ENCODE results near the gene NBAS.

NBAS gene

DNA sequence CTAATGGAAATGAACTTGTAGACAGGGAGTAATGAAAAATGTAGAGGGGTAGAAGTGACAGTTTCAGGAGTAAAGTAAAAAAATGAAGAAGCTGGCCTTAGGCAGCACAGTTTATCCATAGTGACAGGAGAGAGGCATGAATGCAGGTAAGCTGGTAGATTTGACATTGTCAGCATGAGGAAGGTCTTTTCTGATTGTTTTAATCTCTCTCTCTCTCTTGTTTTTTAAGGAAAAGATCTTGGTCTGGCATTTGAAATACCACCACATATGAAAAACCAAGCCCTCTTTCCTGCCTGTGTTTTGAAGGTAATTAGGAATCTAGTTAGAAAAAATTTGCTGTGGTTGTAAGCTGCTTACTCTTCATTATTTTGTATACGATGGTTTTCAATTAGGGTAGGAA, 44.6 kb upstream of the NBAS start:
- WGBS (ENCODE audit: insufficient coverage), result no CpG with 5 or more reads among the region's 1 CpG
- Histone ChIP-seq H3K36me3 (ENCODE audit: control insufficient read depth in 4 of 4, insufficient read depth in 4 of 4, low read length in 3 of 4) (peaks cover 44 to 99% (median 78%) of the 10 kb centered on the region in 4 experiments), H3K27me3 (replicated peaks in 2 of 5; ENCODE audit: control insufficient read depth in 4 of 5, insufficient read depth in 5 of 5, low read length in 4 of 5) (no peaks in the 10 kb centered on the region), H3K4me1 (ENCODE audit: control extremely low read depth in 1 of 4, control insufficient read depth in 4 of 4, insufficient read depth in 4 of 4, low read length in 3 of 4) (no peaks in the 10 kb centered on the region), H3K9me3 (ENCODE audit: control extremely low read depth in 1 of 5, control insufficient read depth in 4 of 5, insufficient read depth in 2 of 5, low read depth in 1 of 5, low read length in 4 of 5) (no peaks in the 10 kb centered on the region), H3K27ac (ENCODE audit: insufficient read depth in 1 of 2, low read depth in 1 of 2, low read length in 2 of 2, poor library complexity in 1 of 2, severe bottlenecking in 2 of 2) (no peak overlapping the region), H3K4me3 (ENCODE audit: control insufficient read depth in 1 of 7, extremely low read depth in 1 of 7, insufficient read depth in 4 of 7, low read depth in 2 of 7, low read length in 6 of 7) (no peak overlapping the region)
- ChIA-PET CTCF (no interaction called here), POLR2A (no interaction called here)
- DNase-seq, result no peak

DNA sequence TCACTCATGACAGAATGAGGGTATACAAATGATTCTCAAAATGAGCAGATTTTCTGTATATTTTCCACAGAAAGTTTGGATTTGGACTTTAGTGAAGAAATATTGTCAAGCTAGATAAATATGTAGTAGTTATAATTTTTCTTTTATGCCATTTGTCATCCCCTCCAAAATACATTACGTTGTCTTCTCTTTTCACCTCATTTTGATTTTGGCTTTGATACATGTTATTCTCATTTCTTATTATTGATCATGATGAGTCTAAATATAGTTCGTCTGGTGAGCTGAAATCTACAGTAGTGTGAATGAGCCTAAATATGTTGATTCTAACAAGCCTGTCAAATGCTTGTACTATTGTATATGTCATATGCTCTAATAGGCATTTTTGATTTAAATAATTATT, 42.8 kb upstream of the NBAS start:
- no peak overlapping the region for H3K27ac ChIP-seq (ENCODE audit: insufficient read depth in 1 of 2, low read depth in 1 of 2, low read length in 2 of 2, poor library complexity in 1 of 2, severe bottlenecking in 2 of 2)
- DNase-seq, result no peak
- H3K36me3 ChIP-seq (ENCODE audit: control insufficient read depth in 4 of 4, insufficient read depth in 4 of 4, low read length in 3 of 4), result peaks cover 45 to 96% (median 72%) of the 10 kb centered on the region in 4 experiments
- no peak overlapping the region for H3K4me3 ChIP-seq (ENCODE audit: control insufficient read depth in 1 of 7, extremely low read depth in 1 of 7, insufficient read depth in 4 of 7, low read depth in 2 of 7, low read length in 6 of 7)
- no peaks in the 10 kb centered on the region for H3K9me3 ChIP-seq (ENCODE audit: control extremely low read depth in 1 of 5, control insufficient read depth in 4 of 5, insufficient read depth in 2 of 5, low read depth in 1 of 5, low read length in 4 of 5)
- ChIA-PET CTCF (interaction anchor here (1.7 kb wide), 1 partner anchor 8 kb away, joined by 3 read pairs; no protein-coding TSS in a partner anchor), POLR2A (interaction anchor here (0.7 kb wide), 1 partner anchor 1239 kb away, joined by 3 read pairs; no protein-coding TSS in a partner anchor)
- no peaks in the 10 kb centered on the region for H3K4me1 ChIP-seq (ENCODE audit: control extremely low read depth in 1 of 4, control insufficient read depth in 4 of 4, insufficient read depth in 4 of 4, low read length in 3 of 4)
- WGBS (ENCODE audit: insufficient coverage), result no CpG with 5 or more reads among the region's 2 CpGs
- no peaks in the 10 kb centered on the region for H3K27me3 ChIP-seq (replicated peaks in 2 of 5; ENCODE audit: control insufficient read depth in 4 of 5, insufficient read depth in 5 of 5, low read length in 4 of 5)

DNA sequence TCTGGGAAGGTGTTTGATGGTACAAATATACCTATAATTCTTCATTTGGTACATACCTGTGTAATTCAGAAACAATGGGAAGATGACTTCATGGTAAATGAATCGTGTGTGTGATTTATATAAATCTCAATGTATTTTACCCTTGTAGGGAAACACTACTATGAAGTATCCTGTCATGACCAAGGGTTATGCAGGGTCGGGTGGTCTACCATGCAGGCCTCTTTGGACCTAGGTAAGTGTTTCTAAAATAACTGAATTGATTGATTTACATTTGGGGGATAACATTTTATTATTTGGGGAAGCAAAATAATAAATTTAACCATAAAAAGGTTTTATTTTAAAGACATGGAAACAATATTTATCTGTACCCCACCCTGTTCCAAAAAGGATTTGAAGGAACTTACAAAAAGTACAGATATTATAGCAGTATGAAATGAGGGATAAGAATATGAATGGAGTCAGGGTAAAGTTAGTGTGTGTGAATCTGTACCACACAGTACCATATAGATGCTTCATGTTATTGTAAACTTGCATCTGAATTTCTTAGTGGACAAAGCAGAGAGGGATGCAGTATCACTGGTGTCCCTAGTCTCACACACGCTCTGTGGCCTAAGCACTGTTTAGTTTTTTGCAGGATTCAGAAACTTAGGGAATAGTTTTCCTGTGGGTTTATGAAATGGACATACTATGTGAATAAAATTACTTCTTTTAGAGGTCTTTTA, 42.1 kb upstream of the NBAS start:
- CTCF ChIA-PET, result no interaction called here
- no CpG with 5 or more reads among the region's 3 CpGs for WGBS (ENCODE audit: insufficient coverage)
- no peaks in the 10 kb centered on the region for H3K27me3 ChIP-seq (replicated peaks in 2 of 5; ENCODE audit: control insufficient read depth in 4 of 5, insufficient read depth in 5 of 5, low read length in 4 of 5)
- no peaks in the 10 kb centered on the region for H3K9me3 ChIP-seq (ENCODE audit: control extremely low read depth in 1 of 5, control insufficient read depth in 4 of 5, insufficient read depth in 2 of 5, low read depth in 1 of 5, low read length in 4 of 5)
- H3K4me1 ChIP-seq (ENCODE audit: control extremely low read depth in 1 of 4, control insufficient read depth in 4 of 4, insufficient read depth in 4 of 4, low read length in 3 of 4), result no peaks in the 10 kb centered on the region
- H3K27ac ChIP-seq (ENCODE audit: insufficient read depth in 1 of 2, low read depth in 1 of 2, low read length in 2 of 2, poor library complexity in 1 of 2, severe bottlenecking in 2 of 2), result no peak overlapping the region
- no peak for DNase-seq
- H3K4me3 ChIP-seq (ENCODE audit: control insufficient read depth in 1 of 7, extremely low read depth in 1 of 7, insufficient read depth in 4 of 7, low read depth in 2 of 7, low read length in 6 of 7), result no peak overlapping the region
- POLR2A ChIA-PET, result no interaction called here
- peaks cover 47 to 94% (median 71%) of the 10 kb centered on the region in 4 experiments for H3K36me3 ChIP-seq (ENCODE audit: control insufficient read depth in 4 of 4, insufficient read depth in 4 of 4, low read length in 3 of 4)

DNA sequence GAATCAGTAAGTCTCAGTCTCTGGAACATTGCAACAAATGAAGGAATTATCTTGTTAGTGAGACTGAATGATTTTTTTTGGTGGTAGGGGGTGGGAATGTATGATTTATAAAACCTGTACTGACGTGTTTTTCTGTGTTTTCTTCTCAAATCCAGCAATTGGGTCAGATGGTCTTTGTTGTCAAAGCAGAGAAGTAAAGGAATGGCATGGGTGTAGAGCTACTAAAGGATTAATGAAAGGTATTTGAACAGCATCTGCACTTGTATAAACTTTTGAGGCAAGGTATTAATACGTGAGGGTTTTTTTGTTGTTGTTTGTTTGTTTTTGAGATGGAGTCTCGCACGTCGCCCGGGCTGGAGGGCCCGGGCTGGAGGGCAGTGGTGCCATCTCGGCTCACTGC, 41.3 kb upstream of the NBAS start:
- ChIA-PET POLR2A (no interaction called here), CTCF (no interaction called here)
- H3K27me3 ChIP-seq (replicated peaks in 2 of 5; ENCODE audit: control insufficient read depth in 4 of 5, insufficient read depth in 5 of 5, low read length in 4 of 5), result no peaks in the 10 kb centered on the region
- H3K4me3 ChIP-seq (ENCODE audit: control insufficient read depth in 1 of 7, extremely low read depth in 1 of 7, insufficient read depth in 4 of 7, low read depth in 2 of 7, low read length in 6 of 7), result no peak overlapping the region
- 99% methylated on average over 8 of the region's 8 CpGs for WGBS (ENCODE audit: insufficient coverage)
- H3K9me3 ChIP-seq (ENCODE audit: control extremely low read depth in 1 of 5, control insufficient read depth in 4 of 5, insufficient read depth in 2 of 5, low read depth in 1 of 5, low read length in 4 of 5), result no peaks in the 10 kb centered on the region
- peaks cover 44 to 92% (median 68%) of the 10 kb centered on the region in 4 experiments for H3K36me3 ChIP-seq (ENCODE audit: control insufficient read depth in 4 of 4, insufficient read depth in 4 of 4, low read length in 3 of 4)
- no peaks in the 10 kb centered on the region for H3K4me1 ChIP-seq (ENCODE audit: control extremely low read depth in 1 of 4, control insufficient read depth in 4 of 4, insufficient read depth in 4 of 4, low read length in 3 of 4)
- H3K27ac ChIP-seq (ENCODE audit: insufficient read depth in 1 of 2, low read depth in 1 of 2, low read length in 2 of 2, poor library complexity in 1 of 2, severe bottlenecking in 2 of 2), result no peak overlapping the region
- DNase-seq, result no peak

DNA sequence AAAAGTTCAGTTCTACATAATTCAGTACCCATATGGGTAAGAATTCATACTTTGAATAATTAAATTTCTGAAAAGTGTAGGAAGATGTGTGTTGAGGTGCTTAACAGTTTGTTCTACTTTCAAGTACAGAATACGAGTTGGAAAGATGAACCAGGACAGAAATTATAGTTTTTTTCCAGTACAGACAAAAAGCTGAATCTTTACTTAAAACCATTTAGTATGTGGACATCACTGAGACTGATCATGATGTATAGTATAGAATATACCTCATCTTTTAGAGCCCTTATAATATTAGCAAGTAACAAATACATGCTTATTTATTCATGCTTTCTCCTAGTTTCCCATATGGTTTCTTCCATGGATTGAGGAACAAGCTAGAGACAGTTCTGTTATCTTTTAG, 40.5 kb upstream of the NBAS start:
- H3K27me3 ChIP-seq (replicated peaks in 2 of 5; ENCODE audit: control insufficient read depth in 4 of 5, insufficient read depth in 5 of 5, low read length in 4 of 5), result no peaks in the 10 kb centered on the region
- CTCF ChIA-PET, result no interaction called here
- no peak overlapping the region for H3K27ac ChIP-seq (ENCODE audit: insufficient read depth in 1 of 2, low read depth in 1 of 2, low read length in 2 of 2, poor library complexity in 1 of 2, severe bottlenecking in 2 of 2)
- POLR2A ChIA-PET, result interaction anchor here (0.6 kb wide), 1 partner anchor 15 kb away, joined by 3 read pairs; no protein-coding TSS in a partner anchor
- H3K36me3 ChIP-seq (ENCODE audit: control insufficient read depth in 4 of 4, insufficient read depth in 4 of 4, low read length in 3 of 4), result peaks cover 46 to 90% (median 69%) of the 10 kb centered on the region in 4 experiments
- no peaks in the 10 kb centered on the region for H3K9me3 ChIP-seq (ENCODE audit: control extremely low read depth in 1 of 5, control insufficient read depth in 4 of 5, insufficient read depth in 2 of 5, low read depth in 1 of 5, low read length in 4 of 5)
- DNase-seq, result no peak
- peaks cover 0 to under 1% (median 0%) of the 10 kb centered on the region in 4 experiments for H3K4me1 ChIP-seq (ENCODE audit: control extremely low read depth in 1 of 4, control insufficient read depth in 4 of 4, insufficient read depth in 4 of 4, low read length in 3 of 4)
- WGBS (ENCODE audit: insufficient coverage), result no CpG with 5 or more reads among the region's 1 CpG
- H3K4me3 ChIP-seq (ENCODE audit: control insufficient read depth in 1 of 7, extremely low read depth in 1 of 7, insufficient read depth in 4 of 7, low read depth in 2 of 7, low read length in 6 of 7), result no peak overlapping the region

DNA sequence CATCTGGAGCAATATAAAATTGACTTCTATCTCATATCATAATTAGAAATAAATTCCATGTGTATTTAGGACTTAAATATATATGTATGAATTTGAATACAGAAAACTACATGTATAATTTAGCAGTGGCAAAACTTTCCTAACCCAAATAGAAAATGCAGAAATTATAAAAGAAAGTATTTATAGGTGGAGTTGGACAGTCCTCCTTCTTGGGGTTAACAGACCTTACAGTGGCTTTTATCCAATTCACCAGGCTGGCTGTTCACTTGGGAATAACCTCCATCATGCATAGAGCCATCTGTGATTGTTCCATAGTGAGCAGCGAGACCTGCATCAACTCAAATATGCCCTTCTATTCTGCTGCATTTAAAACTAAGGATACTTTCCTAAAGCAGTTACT, 38.9 kb upstream of the NBAS start:
- no peaks in the 10 kb centered on the region for H3K27me3 ChIP-seq (replicated peaks in 2 of 5; ENCODE audit: control insufficient read depth in 4 of 5, insufficient read depth in 5 of 5, low read length in 4 of 5)
- CTCF ChIA-PET, result interaction anchor here (0.6 kb wide), 1 partner anchor 721 kb away, joined by 3 read pairs; no protein-coding TSS in a partner anchor
- no peak for DNase-seq
- no peaks in the 10 kb centered on the region for H3K9me3 ChIP-seq (ENCODE audit: control extremely low read depth in 1 of 5, control insufficient read depth in 4 of 5, insufficient read depth in 2 of 5, low read depth in 1 of 5, low read length in 4 of 5)
- peaks cover 0 to 11% (median 2%) of the 10 kb centered on the region in 4 experiments for H3K4me1 ChIP-seq (ENCODE audit: control extremely low read depth in 1 of 4, control insufficient read depth in 4 of 4, insufficient read depth in 4 of 4, low read length in 3 of 4)
- H3K4me3 ChIP-seq (ENCODE audit: control insufficient read depth in 1 of 7, extremely low read depth in 1 of 7, insufficient read depth in 4 of 7, low read depth in 2 of 7, low read length in 6 of 7), result no peak overlapping the region
- POLR2A ChIA-PET, result no interaction called here
- WGBS (ENCODE audit: insufficient coverage), result 100% methylated on average over 1 of the region's 1 CpG
- no peak overlapping the region for H3K27ac ChIP-seq (ENCODE audit: insufficient read depth in 1 of 2, low read depth in 1 of 2, low read length in 2 of 2, poor library complexity in 1 of 2, severe bottlenecking in 2 of 2)
- peaks cover 41 to 84% (median 65%) of the 10 kb centered on the region in 4 experiments for H3K36me3 ChIP-seq (ENCODE audit: control insufficient read depth in 4 of 4, insufficient read depth in 4 of 4, low read length in 3 of 4)

DNA sequence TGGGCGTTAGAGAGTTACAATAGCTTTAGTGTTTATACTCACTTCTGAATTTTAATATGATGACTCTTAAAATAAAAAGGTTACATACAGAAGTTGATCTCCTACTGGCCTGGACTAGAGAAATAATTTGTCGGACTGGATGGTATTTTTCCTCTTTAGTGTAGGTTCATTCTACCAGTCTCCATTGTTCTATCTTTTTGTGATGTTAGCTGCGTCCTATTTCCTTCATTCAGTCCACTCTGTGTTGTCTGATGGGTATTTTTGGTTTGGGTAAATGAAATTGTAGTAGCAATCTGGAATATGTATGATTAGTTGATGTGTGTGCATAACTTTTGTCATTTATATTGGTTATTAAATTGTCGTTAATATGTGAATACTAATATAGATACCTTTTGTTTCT, 35.8 kb upstream of the NBAS start:
- POLR2A ChIA-PET, result interaction anchor here (0.6 kb wide), 1 partner anchor 13 kb away, joined by 3 read pairs; no protein-coding TSS in a partner anchor
- no CpG with 5 or more reads among the region's 4 CpGs for WGBS (ENCODE audit: insufficient coverage)
- no peaks in the 10 kb centered on the region for H3K27me3 ChIP-seq (replicated peaks in 2 of 5; ENCODE audit: control insufficient read depth in 4 of 5, insufficient read depth in 5 of 5, low read length in 4 of 5)
- peaks cover 5 to 33% (median 11%) of the 10 kb centered on the region in 4 experiments for H3K4me1 ChIP-seq (ENCODE audit: control extremely low read depth in 1 of 4, control insufficient read depth in 4 of 4, insufficient read depth in 4 of 4, low read length in 3 of 4)
- H3K9me3 ChIP-seq (ENCODE audit: control extremely low read depth in 1 of 5, control insufficient read depth in 4 of 5, insufficient read depth in 2 of 5, low read depth in 1 of 5, low read length in 4 of 5), result no peaks in the 10 kb centered on the region
- CTCF ChIA-PET, result interaction anchor here (1.0 to 1.5 kb wide), 2 partner anchors 11 to 43 kb away, joined by 3 read pairs; no protein-coding TSS in a partner anchor
- H3K4me3 ChIP-seq (ENCODE audit: control insufficient read depth in 1 of 7, extremely low read depth in 1 of 7, insufficient read depth in 4 of 7, low read depth in 2 of 7, low read length in 6 of 7), result no peak overlapping the region
- H3K36me3 ChIP-seq (ENCODE audit: control insufficient read depth in 4 of 4, insufficient read depth in 4 of 4, low read length in 3 of 4), result peaks cover 22 to 61% (median 39%) of the 10 kb centered on the region in 4 experiments
- no peak for DNase-seq
- no peak overlapping the region for H3K27ac ChIP-seq (ENCODE audit: insufficient read depth in 1 of 2, low read depth in 1 of 2, low read length in 2 of 2, poor library complexity in 1 of 2, severe bottlenecking in 2 of 2)

All from common myeloid progenitor, CD34-positive (primary cell).